Psoas muscle (tissue), 8 donors: ENCODE results near the gene LHX6. TPM values are rescaled to one million over a fixed set of nuclear protein-coding genes. Genes with fewer than 3 reads are reported as not detected.
A peak's percentile ranks its signal among the peaks of the same experiment; 100 is the strongest.

Experiments
- ATAC-seq, 4 donors: fragments of 200-7000 bp; cut with Tn5 transposase; one replicate each; pipeline ENCODE4 v1.9.1; 2020; ENCODE audit warnings: moderate library complexity in 3 of 4, mild to moderate bottlenecking in 2 of 4
- DNase-seq, 2 donors: peaks; one replicate each; pipeline ENCODE4 v3.0.0-alpha.2; 2020
- H3K27ac ChIP-seq: fragments of 200-600 bp; one replicate; pipeline ENCODE4 v1.8.0; 2022
- H3K27me3 ChIP-seq, 3 donors: fragments of 200-600 bp in 1 of 3; one replicate each; pipeline versions ENCODE4 v1.6.1 to v1.8.0; 2013 to 2022; ENCODE audit warnings: low read length in 2 of 3, mild to moderate bottlenecking in 2 of 3, moderate library complexity in 1 of 3; ENCODE audit not compliant: insufficient read depth in 3 of 3
- H3K36me3 ChIP-seq, 2 donors: fragments of 200-600 bp in 1 of 2; one replicate each; pipeline versions ENCODE4 v1.6.1 to v1.8.0; 2013 to 2022; ENCODE audit warnings: low read depth in 1 of 2, mild to moderate bottlenecking in 1 of 2, moderate library complexity in 1 of 2; ENCODE audit not compliant: insufficient read depth in 1 of 2
- H3K4me1 ChIP-seq: fragments of 200-600 bp; one replicate; pipeline ENCODE4 v1.8.0; 2022
- H3K4me3 ChIP-seq: fragments of 200-600 bp; one replicate; pipeline ENCODE4 v1.8.0; 2022; ENCODE audit warnings: mild to moderate bottlenecking
- H3K9me3 ChIP-seq: fragments of 200-600 bp; one replicate; pipeline ENCODE4 v1.8.0; 2022
- CTCF ChIP-seq: fragments of 200-600 bp; IDR thresholded peaks from one replicate; pipeline ENCODE4 v1.8.0; 2022; ENCODE audit warnings: antibody characterized with exemption
- WGBS, 3 donors: extraction: QIAGEN DNeasy Blood & Tissue Kit; methylation state at CpG; one replicate each; pipeline versions ENCODE4 v1.1.6 to v1.1.7; 2013; 5-methylcytosine and 5-hydroxymethylcytosine counted together
- intact Hi-C, 2 donors: fragments of 100-400 bp; cut with DNase I; formaldehyde crosslinking; loops; one replicate each; pipeline versions ENCODE4 v1.11.0 to v1.14.2; 2022
- polyA plus RNA-seq, 3 donors: library from polyadenylated mRNA; stranded (reverse); fragments of 200-250 nt; gene quantifications; one replicate each; pipeline ENCODE4 v1.2.3, GENCODE V29; 2013
- total RNA-seq, 4 donors: library from RNA; stranded (reverse); fragmentation: NEBNext Ultra II Directional in 2 of 4; extraction: Animal tissue kit (Norgen Biotek cat#: 25700) in 2 of 4; gene quantifications; one replicate each; pipeline versions ENCODE4 v1.2.1 to v1.2.4, GENCODE V29; 2021 to 2023
- donor health status: healthy with polysubstance abuse.
- donor health status: DM: no; HTN: no; CAD: no; lungs with moderate emphysema.
- donor health status: Bipolar disorder and iron deficiency.
- donor health status: healthy.
- donor health status: DM: yes; HTN: yes; CAD: no.
- donor health status: DM: no; HTN: no; CAD: no.
- donor health status: DM: no; HTN: no; CAD: no.
- donor health status: DM: yes; HTN: yes; CAD: no.

Gene LHX6
- total and polyA plus RNA-seq, 7 donors = 1.00 to 6.0 (median 2.4) TPM

GRCh38 chr9:122215663-122216062 lies 13.1 kb downstream of the LHX6 start:
- WGBS, 3 donors = 95 to 100% (median 96%) methylated on average over 1 of the region's 1 CpG
- ATAC-seq (no peak), DNase-seq (no peak)
- H3K27ac ChIP-seq = no peak overlapping the region
- intact Hi-C loops = loop anchor here in 1 of 2 donors (10.0 kb wide), 1 partner anchor 129 kb away; no protein-coding TSS in a partner anchor
- H3K27me3 ChIP-seq = peaks cover 0 to 89% (median 33%) of the 10 kb centered on the region in 3 donors
- no peak for TF ChIP-seq CTCF
- H3K4me3 ChIP-seq = no peak overlapping the region
- H3K4me1 ChIP-seq = peaks cover 20% of the 10 kb centered on the region
- H3K36me3 ChIP-seq = no peaks in the 10 kb centered on the region
- no peaks in the 10 kb centered on the region for H3K9me3 ChIP-seq

DNA sequence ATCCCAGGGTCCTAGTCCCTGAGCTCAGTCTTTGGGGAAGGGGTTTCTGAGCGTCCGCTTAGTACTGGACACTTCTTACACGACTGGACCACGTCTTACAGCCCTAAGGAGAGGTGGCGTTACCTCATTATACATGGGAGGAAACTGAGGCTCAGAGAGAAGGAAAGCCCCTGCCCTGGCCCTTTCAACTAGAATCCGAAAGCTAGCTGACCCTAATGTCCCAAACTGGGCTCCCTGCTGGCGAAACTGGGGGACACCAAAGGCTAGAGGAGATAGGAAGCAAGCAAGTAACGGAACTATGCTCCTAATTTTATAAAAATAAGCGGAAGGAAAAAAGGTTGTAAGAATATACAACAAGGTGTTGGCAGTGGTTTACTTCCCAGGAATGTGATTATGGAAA lies 14.2 kb downstream of the LHX6 start:
- WGBS, 3 donors = 53 to 65% (median 64%) methylated on average over 9 of the region's 9 CpGs
- no peak for ATAC-seq
- H3K36me3 ChIP-seq = no peaks in the 10 kb centered on the region
- peaks cover 0 to 77% (median 25%) of the 10 kb centered on the region in 3 donors for H3K27me3 ChIP-seq
- no peaks in the 10 kb centered on the region for H3K9me3 ChIP-seq
- DNase-seq = no peak
- no peak overlapping the region for H3K27ac ChIP-seq
- no peak for TF ChIP-seq CTCF
- peaks cover 10% of the 10 kb centered on the region for H3K4me1 ChIP-seq
- H3K4me3 ChIP-seq = peak overlapping the region; percentile 61
- intact Hi-C loops = loop anchor here in 1 of 2 donors (10.0 kb wide), 1 partner anchor 130 kb away; no protein-coding TSS in a partner anchor

DNA sequence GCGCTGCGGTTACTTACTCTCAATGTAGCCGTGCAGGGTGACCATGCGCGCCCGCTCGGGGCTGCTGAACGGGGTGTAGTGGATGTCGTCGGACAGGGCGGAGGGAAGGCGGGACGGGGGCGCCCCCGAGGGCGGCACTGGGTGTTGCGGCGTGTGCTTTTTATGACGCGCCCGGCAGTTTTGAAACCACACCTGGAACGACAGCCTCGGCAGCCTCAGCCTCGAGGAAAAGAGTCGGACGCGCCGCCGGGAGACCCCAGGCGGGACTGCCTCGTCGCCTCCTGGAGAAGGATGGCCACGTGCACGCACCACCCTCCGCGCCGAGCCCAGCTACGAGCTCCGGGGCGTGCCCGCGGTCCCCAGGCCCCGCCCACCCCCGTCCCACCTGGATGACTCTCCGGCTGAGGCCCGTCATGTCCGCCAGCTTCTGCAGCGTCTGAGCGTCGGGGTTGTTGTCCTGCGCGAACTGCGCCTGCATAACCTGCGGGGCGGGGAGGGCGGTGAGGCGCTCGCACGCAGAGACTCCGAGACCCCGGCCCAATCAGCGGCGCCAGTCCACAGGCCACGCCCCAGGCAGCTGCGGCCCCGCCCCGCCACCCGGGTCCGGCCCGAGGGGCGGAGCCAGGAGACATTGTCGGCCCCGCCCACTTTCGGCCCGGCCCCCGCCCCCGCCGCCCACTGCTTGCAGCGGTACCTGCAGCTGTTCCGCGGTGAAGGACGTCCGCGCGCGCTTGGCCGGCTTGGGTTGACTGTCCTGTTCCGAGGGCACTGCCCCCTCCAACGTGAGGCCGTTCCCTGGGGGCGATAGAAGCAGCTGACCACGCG lies 15.0 kb downstream of the LHX6 start:
- 11 to 18% (median 14%) methylated on average over 86 to 93 of the region's 93 CpGs for WGBS, 3 donors
- no peaks in the 10 kb centered on the region for H3K36me3 ChIP-seq
- peak; percentile 60 to 72 (median 64) for ATAC-seq
- no peak for TF ChIP-seq CTCF
- DNase-seq = peak in 1 of 2 donors; percentile 44
- H3K9me3 ChIP-seq = no peaks in the 10 kb centered on the region
- peaks cover 0 to 73% (median 25%) of the 10 kb centered on the region in 3 donors for H3K27me3 ChIP-seq
- intact Hi-C loops = loop anchor here in 1 of 2 donors (10.0 kb wide), 1 partner anchor 131 kb away; no protein-coding TSS in a partner anchor
- H3K27ac ChIP-seq = no peak overlapping the region
- H3K4me3 ChIP-seq = peak overlapping the region; percentile 61
- H3K4me1 ChIP-seq = peaks cover 6% of the 10 kb centered on the region

DNA sequence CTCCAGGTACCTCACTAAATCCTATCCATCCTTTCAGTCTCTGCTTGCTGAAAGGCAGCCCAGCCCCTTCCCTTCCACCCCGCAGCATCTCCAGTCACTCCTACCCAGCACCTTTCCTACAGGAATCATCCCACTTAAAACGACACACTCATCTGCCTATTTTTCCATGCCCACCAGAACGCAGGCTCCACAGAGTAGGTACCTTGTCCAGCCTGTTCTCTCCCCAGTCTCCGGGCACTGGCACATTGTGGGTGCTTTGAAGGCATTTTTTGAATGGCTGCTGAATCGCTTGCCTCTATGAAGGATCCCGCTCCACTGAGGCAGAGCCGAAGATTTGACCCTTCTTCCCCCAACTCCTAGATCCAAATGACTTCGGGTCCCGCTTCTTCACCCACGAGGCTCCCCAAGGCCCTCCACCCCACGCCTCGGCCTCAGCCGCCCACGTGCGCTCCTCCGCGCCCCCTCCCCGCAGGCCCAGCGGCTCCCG lies 15.6 kb downstream of the LHX6 start:
- DNase-seq = no peak
- TF ChIP-seq CTCF = no peak
- H3K27ac ChIP-seq = no peak overlapping the region
- no peaks in the 10 kb centered on the region for H3K36me3 ChIP-seq
- H3K27me3 ChIP-seq = peaks cover 0 to 67% (median 21%) of the 10 kb centered on the region in 3 donors
- peak overlapping the region; percentile 61 for H3K4me3 ChIP-seq
- peaks cover 6% of the 10 kb centered on the region for H3K4me1 ChIP-seq
- intact Hi-C loops = loop anchor here in 1 of 2 donors (10.0 kb wide), 1 partner anchor 132 kb away; no protein-coding TSS in a partner anchor
- WGBS, 3 donors = 37 to 44% (median 43%) methylated on average over 20 of the region's 20 CpGs
- ATAC-seq = peak in 1 of 4 donors; percentile 9
- H3K9me3 ChIP-seq = no peaks in the 10 kb centered on the region
